ENCODE measurements around the gene AP1S3.
"Not testable (repeated sequence)": the region's sequence is repeated elsewhere in the genome, so short reads cannot be mapped to it uniquely, and the experiment has no call there.

AP1S3 gene

DNA sequence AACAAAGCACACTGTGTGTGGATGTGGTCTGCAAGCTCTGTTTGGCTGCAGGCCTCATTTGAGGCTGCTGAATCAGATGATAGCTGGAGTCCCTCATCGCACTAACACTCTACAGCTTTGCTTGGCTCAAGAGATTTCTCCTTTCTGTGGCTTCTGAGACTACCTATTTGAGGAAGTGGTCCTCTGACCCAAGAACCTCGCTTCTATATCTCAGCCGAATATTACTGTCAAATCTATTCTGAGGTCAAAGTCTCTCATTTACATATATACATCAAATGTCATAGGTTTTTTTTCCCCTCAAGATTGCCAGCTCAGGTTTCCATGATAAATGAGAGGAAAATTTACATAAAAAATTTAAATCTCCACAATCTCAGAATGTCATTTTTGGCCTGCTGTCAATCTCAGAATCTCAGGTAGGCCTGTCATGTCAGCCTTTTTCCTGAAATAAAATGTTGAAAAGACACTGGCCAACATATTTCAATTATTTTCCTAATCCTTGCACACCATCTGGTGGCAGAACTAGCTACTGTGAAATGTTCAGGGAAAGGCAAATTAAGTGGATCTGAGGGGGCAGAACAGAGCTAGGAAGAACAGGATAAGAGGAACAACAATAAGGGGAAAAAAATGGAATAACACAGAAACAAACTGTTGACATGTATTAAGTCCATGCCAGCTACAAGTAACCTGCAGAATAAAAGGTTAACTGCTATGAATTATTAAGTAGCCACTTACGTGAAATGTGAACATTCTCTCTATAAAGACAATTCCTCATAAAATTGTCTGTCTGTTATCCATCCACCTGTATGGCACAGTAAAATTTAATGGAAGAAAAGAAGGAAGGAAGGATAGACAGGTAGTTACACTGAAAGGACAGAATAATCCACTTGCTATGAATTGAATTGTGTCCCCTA is 39.3 kb downstream of the AP1S3 start:
- no peak for DNase-seq

GRCh38 chr2:223797037-223797436 is 40.3 kb downstream of the AP1S3 start:
- DNase-seq = no peak

- no peak for DNase-seq
These were observed 48.0 kb downstream of the AP1S3 start for GRCh38 chr2:223789423-223789822.

DNA sequence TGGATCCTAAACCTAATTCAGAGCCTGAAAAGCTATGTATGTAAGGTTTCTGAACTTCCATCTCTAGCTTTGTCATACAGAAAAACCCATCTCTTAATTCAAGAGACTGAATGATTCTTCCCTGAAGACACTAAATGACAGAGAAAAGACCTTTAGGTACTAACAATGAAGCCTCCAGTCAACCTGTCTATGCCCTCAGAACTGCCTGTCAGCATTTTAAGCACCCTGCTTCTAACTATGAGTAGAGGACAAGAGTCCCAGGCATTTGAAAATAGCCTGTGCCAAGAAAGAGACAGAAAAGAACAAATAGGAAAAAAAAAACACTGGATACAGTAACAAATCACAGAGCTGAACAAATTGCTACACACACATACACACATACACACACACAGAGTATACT is 48.6 kb downstream of the AP1S3 start:
- DNase-seq = no peak

DNA sequence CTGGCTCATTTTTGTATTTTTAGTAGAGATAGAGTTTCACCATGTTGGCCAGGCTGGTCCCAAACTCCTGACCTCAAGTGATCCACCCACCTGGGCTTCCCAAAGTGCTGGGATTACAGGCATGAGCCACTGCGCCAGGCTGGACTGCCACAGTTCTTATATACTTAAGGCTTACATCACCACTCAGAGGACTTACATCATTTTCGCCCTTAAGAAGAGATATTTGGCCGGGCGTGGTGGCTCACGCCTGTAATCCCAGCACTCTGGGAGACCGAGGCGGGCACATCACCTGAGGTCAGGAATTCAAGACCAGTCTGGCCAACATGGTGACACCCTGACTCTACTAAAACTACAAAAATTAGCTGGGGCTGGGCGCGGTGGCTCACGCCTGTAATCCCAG is 49.3 kb downstream of the AP1S3 start:
- DNase-seq = not testable (repeated sequence)

DNA sequence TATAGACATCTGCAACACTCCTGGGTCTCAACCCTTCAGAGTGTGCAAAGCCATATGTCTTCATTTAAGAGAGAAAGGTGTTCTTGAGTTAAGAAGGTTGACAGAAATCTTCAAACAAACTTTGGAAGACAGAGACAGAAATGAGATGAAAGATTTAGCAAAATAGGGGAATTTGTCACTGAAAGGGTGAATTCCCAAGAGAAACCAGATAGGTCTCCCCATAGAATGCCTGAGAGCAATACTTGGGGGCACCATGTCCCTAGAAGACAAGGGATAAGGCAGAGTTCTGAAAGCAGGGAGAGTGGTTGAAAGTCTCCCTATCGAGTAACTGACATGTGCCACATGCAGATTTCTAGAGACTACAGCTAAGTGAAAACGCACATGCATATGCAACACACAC is 50.0 kb downstream of the AP1S3 start:
- no peak for DNase-seq

DNA sequence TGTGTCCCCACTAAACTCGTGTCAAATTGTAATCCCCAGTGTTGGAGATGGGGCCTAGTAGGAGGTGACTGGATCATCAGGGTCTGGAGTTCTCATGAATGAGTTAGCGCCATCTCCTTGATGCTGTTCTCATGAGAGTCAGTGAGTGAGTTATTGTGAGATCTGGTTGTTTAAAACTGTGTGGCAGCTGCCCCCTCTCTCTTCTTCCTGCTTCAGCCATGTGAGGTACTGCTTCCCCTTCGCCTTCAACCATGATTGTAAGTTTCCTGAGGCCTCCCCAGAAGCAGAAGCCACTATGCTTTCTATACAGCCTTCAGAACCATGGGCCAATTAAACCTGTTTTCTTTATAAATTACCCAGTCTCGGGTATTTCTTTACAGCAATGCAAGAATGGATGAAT is 50.4 kb downstream of the AP1S3 start:
- DNase-seq = no peak

DNA sequence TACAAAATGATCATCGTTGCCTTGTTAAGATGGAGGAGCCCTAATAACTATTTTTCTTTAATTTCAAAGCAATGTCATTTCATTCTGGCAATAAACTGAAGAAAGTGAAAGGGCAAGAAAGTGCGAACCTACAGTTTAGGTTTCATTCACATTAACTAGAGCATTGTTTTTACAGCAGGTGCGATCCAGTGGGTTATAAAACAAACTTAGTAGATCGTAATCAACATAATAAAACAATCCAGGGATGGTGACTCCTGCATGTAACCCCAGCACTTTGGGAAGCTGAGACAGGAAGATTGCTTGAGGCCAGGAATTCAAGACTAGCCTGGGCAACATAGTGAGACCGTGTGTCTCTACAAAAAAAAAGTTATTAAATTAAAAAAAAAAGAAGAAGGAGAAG is 51.1 kb downstream of the AP1S3 start:
- DNase-seq = no peak

GRCh38 chr2:223784221-223784772 is 53.1 kb downstream of the AP1S3 start:
- DNase-seq = no peak

DNA sequence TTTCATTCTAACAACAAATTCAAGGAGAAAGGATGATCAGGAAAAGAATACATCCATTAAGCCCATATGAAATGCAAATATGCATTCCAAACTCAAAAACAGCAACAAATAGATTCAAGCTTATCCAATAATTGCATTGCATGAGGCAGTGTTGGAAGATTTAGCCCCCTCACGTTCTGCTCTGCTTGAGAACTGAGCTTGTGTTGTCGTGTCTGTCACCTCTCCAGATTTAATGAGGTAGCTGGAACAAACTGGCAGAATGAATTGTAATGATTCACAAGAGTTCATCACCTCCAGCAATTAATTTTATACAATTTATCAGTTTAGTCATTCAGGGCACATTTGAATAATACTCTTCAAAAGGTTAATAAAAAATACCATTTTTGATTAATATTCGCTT is 54.8 kb downstream of the AP1S3 start:
- DNase-seq = no peak

DNA sequence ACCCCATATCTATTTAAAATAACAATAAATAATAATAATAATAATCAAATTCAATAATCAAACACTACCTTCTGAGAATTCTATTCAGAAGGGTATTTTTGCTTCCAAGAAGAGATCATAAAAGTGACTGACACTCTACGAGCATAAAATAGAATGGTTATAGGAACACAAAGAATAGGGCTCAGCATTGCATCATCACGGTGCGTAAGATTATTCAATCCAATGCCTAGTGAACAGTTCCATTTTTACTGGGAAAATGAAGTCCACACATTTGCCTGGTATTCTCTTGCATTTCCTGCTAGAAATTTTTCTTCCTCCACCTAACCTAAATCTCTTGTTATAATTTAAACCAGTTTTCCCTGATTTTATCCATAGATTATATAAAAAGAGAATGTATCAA is 55.8 kb downstream of the AP1S3 start:
- no peak for DNase-seq

DNA sequence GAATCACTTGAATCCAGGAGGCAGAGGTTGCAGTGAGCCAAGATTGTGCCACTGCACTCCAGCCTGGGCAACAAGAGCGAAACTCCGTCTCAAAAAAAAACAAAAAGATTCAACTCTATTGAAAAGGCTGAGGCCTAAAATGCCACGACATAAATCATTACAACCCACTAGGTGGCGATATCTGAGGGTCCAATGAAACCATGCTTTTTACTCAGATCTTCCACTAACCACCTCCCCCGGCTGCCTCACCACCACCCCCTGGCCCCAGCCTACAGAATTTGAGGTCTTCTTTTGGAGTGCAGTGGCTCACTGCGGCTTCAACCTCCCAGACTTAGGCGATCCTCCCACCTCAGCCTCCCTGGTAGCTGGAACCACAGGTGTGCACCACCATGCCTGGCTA is 57.5 kb downstream of the AP1S3 start:
- DNase-seq = peak; percentile 37 to 51

DNA sequence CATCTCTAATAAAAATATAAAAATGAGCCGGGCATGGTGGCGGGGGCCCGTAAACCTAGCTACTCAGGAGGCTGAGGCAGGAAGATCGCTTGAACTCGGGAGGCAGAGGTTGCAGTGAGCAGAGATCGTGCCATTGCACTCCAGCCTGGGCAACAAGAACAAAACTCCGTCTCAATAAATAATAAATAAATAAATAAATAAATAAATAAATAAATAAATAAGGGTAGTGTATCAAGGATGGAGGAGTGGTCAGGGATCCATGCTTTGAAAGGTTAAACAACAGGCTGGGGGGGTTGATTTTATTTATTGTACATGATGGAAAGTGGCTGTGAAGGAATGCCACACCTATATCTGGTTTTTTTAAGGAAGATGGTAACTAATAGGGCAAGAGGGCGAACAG is 63.2 kb downstream of the AP1S3 start:
- DNase-seq = no peak

- no peak for DNase-seq
These were observed 65.0 kb downstream of the AP1S3 start for GRCh38 chr2:223772363-223772762.

DNA sequence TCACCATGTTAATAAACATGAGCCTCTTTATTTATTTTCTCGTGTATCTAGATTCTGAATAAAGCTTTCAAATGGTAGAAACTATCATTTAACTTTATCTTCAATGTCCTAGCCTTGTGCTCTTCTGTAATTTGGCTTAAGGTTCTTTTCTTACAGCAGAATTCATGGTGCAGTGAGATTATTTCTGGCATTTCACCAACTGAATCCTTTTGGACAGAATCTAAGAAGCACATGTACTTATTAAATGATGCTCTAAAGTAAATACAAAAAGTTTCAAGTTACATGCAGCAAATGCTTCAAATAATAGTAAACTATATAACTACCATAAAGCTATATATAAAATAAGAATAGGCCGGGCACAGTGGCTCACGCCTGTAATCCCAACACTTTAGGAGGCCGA is 65.9 kb downstream of the AP1S3 start:
- DNase-seq = no peak

DNA sequence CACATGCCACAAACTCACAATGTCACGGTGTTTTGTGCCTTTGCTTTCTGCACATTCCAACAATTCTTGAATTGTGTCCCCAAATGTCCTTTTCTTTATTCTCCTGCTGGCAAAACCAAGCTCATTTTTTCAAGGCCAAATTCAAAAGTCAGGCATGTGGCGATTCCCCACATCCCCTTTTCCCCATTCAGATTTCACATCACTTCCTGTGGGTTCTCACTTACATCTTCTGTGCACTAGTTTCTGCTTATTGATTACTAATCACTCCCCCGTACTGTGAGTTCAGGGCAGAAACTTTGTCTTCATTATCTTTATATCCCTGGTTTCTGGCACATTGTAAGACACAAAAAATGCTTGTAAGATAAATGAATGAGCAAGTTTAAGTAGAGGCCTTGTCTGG is 69.2 kb downstream of the AP1S3 start:
- no peak for DNase-seq

GRCh38 chr2:223767341-223767740 is 70.0 kb downstream of the AP1S3 start:
- DNase-seq = no peak

DNA sequence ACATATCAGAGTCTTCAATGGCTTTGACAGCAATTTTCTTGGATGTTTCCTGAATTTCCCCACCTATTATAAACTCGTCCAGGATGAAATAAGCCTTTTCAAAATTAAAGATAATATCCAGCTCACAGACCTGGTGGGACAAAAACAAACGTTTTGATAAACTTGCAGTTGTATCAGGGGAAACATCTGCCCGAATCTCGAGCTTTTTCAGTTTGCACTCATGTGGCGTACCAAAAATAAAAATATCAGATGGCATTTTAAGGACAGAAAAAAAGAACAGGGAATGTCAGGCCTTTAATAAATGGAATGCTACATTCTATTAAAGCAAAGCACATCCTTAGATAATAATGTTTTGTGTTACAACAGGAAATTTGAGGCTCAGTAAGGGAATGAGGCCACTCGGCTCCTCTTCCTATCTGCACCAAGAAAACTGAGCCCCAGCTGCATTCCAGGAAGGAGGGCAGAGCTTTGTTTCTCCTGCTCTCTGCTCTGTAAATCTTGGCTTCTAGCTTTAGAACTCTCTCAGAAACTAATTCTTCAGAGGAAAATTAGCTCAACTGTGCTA is 72.1 kb downstream of the AP1S3 start:
- DNase-seq = no peak

DNA sequence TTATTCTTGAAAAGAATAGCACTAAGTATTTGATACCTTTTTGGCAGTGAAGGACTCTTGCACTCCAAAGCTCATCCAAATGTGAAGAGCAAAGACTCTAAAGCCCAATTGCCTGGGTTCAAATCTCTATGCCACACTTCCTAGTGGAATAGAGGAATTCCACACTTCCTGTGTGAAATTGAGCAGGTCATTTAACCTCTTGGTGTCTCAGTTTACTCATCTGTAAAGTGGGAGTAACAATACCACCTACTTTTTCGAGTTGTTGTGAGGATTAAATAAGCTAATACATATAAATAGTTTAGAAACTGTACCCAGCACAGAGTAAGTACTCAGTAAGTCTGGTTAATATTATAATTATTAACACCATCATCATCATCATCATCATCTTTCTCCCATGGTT is 72.6 kb downstream of the AP1S3 start:
- no peak for DNase-seq

- no peak for DNase-seq
These were observed 74.5 kb downstream of the AP1S3 start for GRCh38 chr2:223762853-223763252.

DNA sequence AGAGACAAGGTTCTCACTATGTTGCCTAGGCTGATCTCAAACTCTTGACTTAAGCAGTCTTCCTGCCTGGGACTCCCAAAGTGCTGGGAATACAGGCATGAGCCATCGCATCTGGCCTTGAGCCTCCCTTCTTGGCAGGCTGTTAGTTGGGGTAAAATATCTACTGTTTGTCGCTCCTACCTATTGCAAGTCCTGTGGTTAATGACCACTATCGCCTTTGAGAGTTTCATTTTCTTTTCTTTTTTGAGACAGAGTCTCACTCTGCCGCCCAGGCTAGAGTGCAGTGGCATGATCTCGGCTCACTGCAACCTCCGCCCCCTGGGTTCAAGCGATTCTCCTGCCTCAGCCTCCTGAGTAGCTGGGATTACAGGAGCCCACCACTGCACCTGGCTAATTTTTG is 75.6 kb downstream of the AP1S3 start:
- DNase-seq = not testable (repeated sequence)

DNA sequence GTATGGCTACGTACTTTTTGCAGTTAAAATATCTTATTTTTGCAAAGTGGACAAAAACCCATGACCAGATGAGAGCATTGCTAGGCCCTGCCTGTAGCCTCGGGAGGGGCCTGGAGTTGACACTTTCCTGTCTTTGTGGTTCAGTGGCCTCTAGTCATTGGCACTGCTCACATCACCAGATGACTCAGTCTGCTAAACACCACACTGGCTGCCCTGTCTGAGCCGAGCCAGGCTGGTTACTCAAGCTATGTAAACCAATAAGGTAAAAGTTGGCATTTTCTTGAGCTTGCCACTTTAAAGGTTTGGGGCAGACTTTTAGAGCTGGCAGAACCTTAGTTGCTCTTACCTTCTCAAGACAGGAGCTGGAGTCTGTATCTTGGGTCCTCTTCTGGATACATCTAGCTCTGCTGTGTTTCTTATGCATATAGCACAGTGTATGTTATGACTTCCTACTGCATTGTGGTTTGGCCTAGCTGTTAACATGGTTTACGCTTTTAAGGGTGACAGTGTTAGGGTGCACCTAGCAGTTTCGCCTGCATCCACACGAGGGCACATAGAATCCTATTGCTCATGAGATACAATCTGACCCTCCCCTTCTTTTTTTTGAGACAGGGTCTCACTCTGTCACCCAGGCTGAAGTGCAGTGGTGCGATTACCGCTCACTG is 76.4 kb downstream of the AP1S3 start:
- peak; percentile 40 to 49 for DNase-seq

DNA sequence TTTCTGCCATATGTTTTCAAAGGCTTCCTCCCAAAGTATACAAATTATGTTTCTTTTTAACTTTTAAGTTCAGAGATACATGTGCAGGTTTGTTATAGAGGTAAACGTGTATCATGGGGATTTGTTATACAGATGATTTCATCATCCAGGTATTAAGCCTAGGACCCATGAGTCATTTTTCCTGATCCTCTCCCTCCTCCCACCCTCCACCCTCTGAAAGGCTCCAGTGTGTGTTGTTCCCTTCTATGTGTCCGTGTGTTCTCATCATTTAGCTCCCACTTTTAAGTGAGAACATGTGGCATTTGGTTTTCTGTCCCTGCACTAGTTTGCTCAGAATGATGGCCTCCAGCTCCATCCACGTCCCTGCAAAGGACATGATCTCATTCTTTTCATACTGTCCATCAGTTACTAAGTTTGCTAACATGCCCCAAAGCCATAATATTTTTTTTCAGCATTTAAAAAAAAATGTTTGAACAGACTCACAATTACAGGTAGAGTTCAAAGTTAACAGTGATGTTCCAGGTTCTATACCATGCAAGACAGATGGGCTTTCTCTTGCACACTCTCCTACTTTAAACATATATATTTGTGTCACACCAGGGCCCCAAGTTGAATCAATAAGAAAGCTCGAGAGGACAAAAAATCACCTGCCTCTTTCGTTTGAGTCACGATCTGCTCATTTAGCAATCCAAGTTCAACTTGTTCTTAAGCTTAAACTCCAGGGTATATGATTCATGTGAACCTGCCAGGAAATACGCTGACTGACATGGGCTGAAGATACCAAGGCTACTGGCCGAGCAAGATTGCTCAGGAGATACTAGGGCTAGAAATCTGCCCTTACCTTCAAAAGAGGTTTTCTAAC is 77.6 kb downstream of the AP1S3 start:
- no peak for DNase-seq
